ENCODE measurements around the gene SELENOW. TPM values are rescaled to one million over a fixed set of nuclear protein-coding genes. Genes with fewer than 3 reads are reported as not detected.
A peak's percentile ranks its signal among the peaks of the same experiment; 100 is the strongest.

Gene SELENOW
- total RNA-seq, 1 donor from 2014 or later, result 165 TPM

- DNase-seq (ENCODE audit: low read depth), result no peak
- H3K4me3 ChIP-seq (ENCODE audit: low read depth, low read length), result no peak overlapping the region
- TF ChIP-seq, protein P1, sequence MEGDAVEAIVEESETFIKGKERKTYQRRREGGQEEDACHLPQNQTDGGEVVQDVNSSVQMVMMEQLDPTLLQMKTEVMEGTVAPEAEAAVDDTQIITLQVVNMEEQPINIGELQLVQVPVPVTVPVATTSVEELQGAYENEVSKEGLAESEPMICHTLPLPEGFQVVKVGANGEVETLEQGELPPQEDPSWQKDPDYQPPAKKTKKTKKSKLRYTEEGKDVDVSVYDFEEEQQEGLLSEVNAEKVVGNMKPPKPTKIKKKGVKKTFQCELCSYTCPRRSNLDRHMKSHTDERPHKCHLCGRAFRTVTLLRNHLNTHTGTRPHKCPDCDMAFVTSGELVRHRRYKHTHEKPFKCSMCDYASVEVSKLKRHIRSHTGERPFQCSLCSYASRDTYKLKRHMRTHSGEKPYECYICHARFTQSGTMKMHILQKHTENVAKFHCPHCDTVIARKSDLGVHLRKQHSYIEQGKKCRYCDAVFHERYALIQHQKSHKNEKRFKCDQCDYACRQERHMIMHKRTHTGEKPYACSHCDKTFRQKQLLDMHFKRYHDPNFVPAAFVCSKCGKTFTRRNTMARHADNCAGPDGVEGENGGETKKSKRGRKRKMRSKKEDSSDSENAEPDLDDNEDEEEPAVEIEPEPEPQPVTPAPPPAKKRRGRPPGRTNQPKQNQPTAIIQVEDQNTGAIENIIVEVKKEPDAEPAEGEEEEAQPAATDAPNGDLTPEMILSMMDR (conservative IDR thresholded peaks at IDR 0.05; ENCODE audit: low read depth, low read length), result peak; percentile 91
Observed at GRCh38 chr19:47790398-47790814, 11.9 kb downstream of the SELENOW start.

DNA sequence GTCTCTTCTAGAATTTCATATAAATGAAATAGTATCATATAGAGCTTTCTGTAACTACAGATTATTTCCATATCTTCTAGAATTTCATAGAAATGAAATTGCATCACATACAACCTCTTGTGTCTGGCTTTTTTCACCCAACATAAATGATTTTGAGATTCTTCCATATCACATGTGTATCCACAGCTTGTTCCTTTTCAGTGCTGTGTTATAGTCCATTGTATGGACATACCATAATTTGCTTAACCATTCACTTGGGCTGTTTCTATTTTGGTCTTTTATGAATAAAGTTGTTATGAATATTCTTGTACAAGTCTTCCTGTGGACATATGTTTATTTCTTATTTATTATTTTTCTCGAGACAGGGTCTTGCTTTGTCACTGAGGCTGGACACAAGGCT is 14.1 kb downstream of the SELENOW start:
- DNase-seq (ENCODE audit: low read depth), result no peak
- TF ChIP-seq, protein P1 (conservative IDR thresholded peaks at IDR 0.05; ENCODE audit: low read depth, low read length), result no peak

GRCh38 chr19:47794526-47794925 is 16.0 kb downstream of the SELENOW start:
- no peak for DNase-seq (ENCODE audit: low read depth)
- TF ChIP-seq, protein P1 (conservative IDR thresholded peaks at IDR 0.05; ENCODE audit: low read depth, low read length), result peak; percentile 19

More for the DNA sequence above, 14.1 kb downstream of the SELENOW start:
- H3K4me3 ChIP-seq (ENCODE audit: low read depth, low read length), result no peak overlapping the region

GRCh38 chr19:47796785-47797184 is 18.3 kb downstream of the SELENOW start:
- no peak for DNase-seq (ENCODE audit: low read depth)
- H3K4me3 ChIP-seq (ENCODE audit: low read depth, low read length), result no peak overlapping the region
- TF ChIP-seq, protein P1 (conservative IDR thresholded peaks at IDR 0.05; ENCODE audit: low read depth, low read length), result no peak

More at GRCh38 chr19:47794526-47794925, 16.0 kb downstream of the SELENOW start:
- H3K4me3 ChIP-seq (ENCODE audit: low read depth, low read length), result no peak overlapping the region

- no peak overlapping the region for H3K4me3 ChIP-seq (ENCODE audit: low read depth, low read length)
- no peak for DNase-seq (ENCODE audit: low read depth)
- TF ChIP-seq, protein P1 (conservative IDR thresholded peaks at IDR 0.05; ENCODE audit: low read depth, low read length), result no peak
Observed at GRCh38 chr19:47797996-47798903, 19.7 kb downstream of the SELENOW start.

GRCh38 chr19:47798904-47799266 is 20.4 kb downstream of the SELENOW start:
- DNase-seq (ENCODE audit: low read depth), result no peak
- TF ChIP-seq, protein P1 (conservative IDR thresholded peaks at IDR 0.05; ENCODE audit: low read depth, low read length), result no peak
- no peak overlapping the region for H3K4me3 ChIP-seq (ENCODE audit: low read depth, low read length)
